C4-2B (cell line): ENCODE measurements around the gene PDZD2.

Experiments used
- H3K27ac ChIP-seq: fragments of 450-650 bp; 2 replicates; pipeline ENCODE4 v1.5.1; 2017
- CTCF ChIP-seq: fragments of 450-650 bp; conservative IDR thresholded peaks from 2 replicates; pipeline ENCODE4 v1.5.1; 2017; ENCODE audit warnings: mild to moderate bottlenecking
- ZFX ChIP-seq: fragments of 450-650 bp; IDR thresholded peaks from 2 replicates; pipeline ENCODE4 v1.6.1; 2017

The PDZD2 gene

GRCh38 chr5:31898036-31898632 lies 259.2 kb downstream of the PDZD2 start:
- TF ChIP-seq ZFX: no peak
- TF ChIP-seq CTCF: no peak
- no peak overlapping the region for H3K27ac ChIP-seq

GRCh38 chr5:31900296-31900865 lies 261.4 kb downstream of the PDZD2 start:
- no peak overlapping the region for H3K27ac ChIP-seq
- no peak for TF ChIP-seq ZFX
- no peak for TF ChIP-seq CTCF

GRCh38 chr5:31901807-31902530 lies 263.0 kb downstream of the PDZD2 start:
- no peak overlapping the region for H3K27ac ChIP-seq
- TF ChIP-seq ZFX (no peak), CTCF (no peak)

- H3K27ac ChIP-seq: no peak overlapping the region
- TF ChIP-seq CTCF (no peak), ZFX (no peak)
Measured at GRCh38 chr5:31908396-31908795, 269.5 kb downstream of the PDZD2 start.

GRCh38 chr5:31909073-31909472 lies 270.1 kb downstream of the PDZD2 start:
- TF ChIP-seq CTCF (no peak), ZFX (no peak)
- H3K27ac ChIP-seq: no peak overlapping the region

- TF ChIP-seq CTCF: no peak
- TF ChIP-seq ZFX: no peak
- no peak overlapping the region for H3K27ac ChIP-seq
Measured at GRCh38 chr5:31911291-31912265, 272.6 kb downstream of the PDZD2 start.

- no peak overlapping the region for H3K27ac ChIP-seq
- TF ChIP-seq CTCF (no peak), ZFX (no peak)
Measured at GRCh38 chr5:31913808-31914207, 274.9 kb downstream of the PDZD2 start.
